Measurements from ENCODE around the gene RNF13. TPM values are rescaled to one million over a fixed set of nuclear protein-coding genes. Genes with fewer than 3 reads are reported as not detected.
"Not testable (repeated sequence)": the region's sequence is repeated elsewhere in the genome, so short reads cannot be mapped to it uniquely, and the experiment has no call there.

RNF13 gene
- total RNA-seq, 1 donor from 2014 or later, result 124 TPM

- FAIRE-seq, result no peak
- TF ChIP-seq CTCF (IDR thresholded peaks at IDR 0.05; ENCODE audit: insufficient read depth, low read length, severe bottlenecking), result peak; percentile 77
- no peaks in the 10 kb centered on the region for H3K27me3 ChIP-seq (ENCODE audit: control insufficient read depth, insufficient read depth, low read length)
- no peaks in the 10 kb centered on the region for H3K36me3 ChIP-seq (ENCODE audit: control insufficient read depth, insufficient read depth, low read length)
- no peak overlapping the region for H3K4me3 ChIP-seq (ENCODE audit: low read depth, low read length)
- DNase-seq (ENCODE audit: low read depth), result peak; percentile 51
Observed at GRCh38 chr3:149936812-149937230, 123.8 kb downstream of the RNF13 start.

- H3K27me3 ChIP-seq (ENCODE audit: control insufficient read depth, insufficient read depth, low read length); H3K4me3 ChIP-seq (ENCODE audit: low read depth, low read length); FAIRE-seq; DNase-seq (ENCODE audit: low read depth); H3K36me3 ChIP-seq (ENCODE audit: control insufficient read depth, insufficient read depth, low read length): not testable (repeated sequence)
Observed at GRCh38 chr3:149938392-149939055, 125.5 kb downstream of the RNF13 start.

DNA sequence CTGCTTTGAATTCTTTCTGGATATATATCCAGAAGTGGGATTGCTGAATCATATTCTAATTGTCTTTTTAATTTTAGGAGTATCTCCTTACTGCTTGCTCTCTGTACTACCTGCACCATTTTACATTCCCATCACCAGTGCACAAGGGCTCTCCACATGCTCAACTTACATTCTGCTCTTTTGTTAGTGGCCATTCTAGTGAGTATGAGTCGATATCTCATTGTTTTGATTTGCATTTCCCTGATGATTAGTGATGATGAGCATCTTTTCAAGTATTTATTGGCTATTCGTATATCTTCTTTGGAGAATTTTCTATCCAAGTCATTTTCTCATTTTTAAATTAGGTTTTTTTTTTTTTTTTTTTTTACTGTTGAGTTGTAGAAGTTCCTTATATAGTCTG, 128.2 kb downstream of the RNF13 start:
- TF ChIP-seq CTCF (IDR thresholded peaks at IDR 0.05; ENCODE audit: insufficient read depth, low read length, severe bottlenecking), result no peak
- Histone ChIP-seq H3K36me3 (ENCODE audit: control insufficient read depth, insufficient read depth, low read length) (no peaks in the 10 kb centered on the region), H3K27me3 (ENCODE audit: control insufficient read depth, insufficient read depth, low read length) (no peaks in the 10 kb centered on the region), H3K4me3 (ENCODE audit: low read depth, low read length) (no peak overlapping the region)
- no peak for DNase-seq (ENCODE audit: low read depth)
- no peak for FAIRE-seq

DNA sequence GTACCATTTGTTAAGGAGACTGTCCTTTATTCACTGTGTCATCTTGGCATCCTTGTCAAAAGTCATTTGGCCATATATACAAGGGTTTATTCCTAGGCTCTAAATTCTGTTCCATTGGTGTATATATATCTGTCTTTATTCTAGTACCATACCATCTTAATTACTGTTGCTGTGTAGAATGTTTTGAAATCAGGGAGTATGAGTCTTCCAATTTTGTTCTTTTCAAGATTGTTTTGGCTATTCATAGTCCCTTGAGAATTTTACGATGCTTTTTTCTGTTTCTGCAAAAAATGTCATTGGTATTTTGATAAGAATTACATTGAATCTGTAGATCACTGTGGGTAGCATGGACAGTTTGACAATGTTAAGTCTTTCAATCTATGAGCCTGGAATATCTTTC, 128.9 kb downstream of the RNF13 start:
- TF ChIP-seq CTCF (IDR thresholded peaks at IDR 0.05; ENCODE audit: insufficient read depth, low read length, severe bottlenecking), result no peak
- H3K36me3 ChIP-seq (ENCODE audit: control insufficient read depth, insufficient read depth, low read length), result no peaks in the 10 kb centered on the region
- H3K27me3 ChIP-seq (ENCODE audit: control insufficient read depth, insufficient read depth, low read length), result no peaks in the 10 kb centered on the region
- DNase-seq (ENCODE audit: low read depth) (no peak), FAIRE-seq (no peak)
- no peak overlapping the region for H3K4me3 ChIP-seq (ENCODE audit: low read depth, low read length)

DNA sequence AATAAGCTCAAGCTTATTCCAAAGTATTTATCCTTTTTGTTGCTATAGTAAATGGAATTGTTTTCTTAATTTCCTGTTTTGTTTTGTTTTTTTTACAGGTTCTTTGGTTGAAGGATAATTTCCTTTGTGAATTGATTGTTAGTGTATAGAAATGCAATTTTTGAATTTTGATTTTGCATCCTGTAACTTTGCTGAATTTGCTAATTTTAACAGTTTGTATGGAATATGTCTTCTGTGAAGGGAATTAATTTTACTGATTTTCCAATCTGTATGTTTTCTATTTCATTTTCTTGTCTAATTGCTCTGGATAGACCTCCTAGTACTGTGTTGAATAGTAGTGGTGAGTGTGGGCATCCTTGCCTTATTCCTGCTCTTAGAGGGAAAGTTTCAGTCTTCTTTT, 129.4 kb downstream of the RNF13 start:
- no peak for DNase-seq (ENCODE audit: low read depth)
- Histone ChIP-seq H3K36me3 (ENCODE audit: control insufficient read depth, insufficient read depth, low read length) (no peaks in the 10 kb centered on the region), H3K27me3 (ENCODE audit: control insufficient read depth, insufficient read depth, low read length) (no peaks in the 10 kb centered on the region), H3K4me3 (ENCODE audit: low read depth, low read length) (no peak overlapping the region)
- TF ChIP-seq CTCF (IDR thresholded peaks at IDR 0.05; ENCODE audit: insufficient read depth, low read length, severe bottlenecking), result no peak
- no peak for FAIRE-seq

DNA sequence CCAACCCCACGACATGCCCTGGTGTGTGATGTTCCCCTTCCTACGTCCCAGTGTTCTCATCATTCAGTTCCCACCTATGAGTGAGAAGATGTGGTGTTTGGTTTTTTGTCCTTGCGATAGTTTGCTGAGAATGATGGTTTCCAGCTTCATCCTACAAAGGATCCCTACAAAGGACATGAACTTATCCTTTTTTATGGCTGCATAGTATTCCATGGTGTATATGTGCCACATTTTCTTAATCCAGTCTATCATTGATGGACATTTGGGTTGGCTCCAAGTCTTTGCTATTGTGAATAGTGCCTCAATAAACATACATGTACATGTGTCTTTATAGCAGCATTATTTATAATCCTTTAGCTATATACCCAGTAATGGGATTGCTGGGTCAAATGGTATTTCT, 131.0 kb downstream of the RNF13 start:
- DNase-seq (ENCODE audit: low read depth); FAIRE-seq; H3K4me3 ChIP-seq (ENCODE audit: low read depth, low read length); H3K36me3 ChIP-seq (ENCODE audit: control insufficient read depth, insufficient read depth, low read length); H3K27me3 ChIP-seq (ENCODE audit: control insufficient read depth, insufficient read depth, low read length): not testable (repeated sequence)

- no peak for FAIRE-seq
- no peak overlapping the region for H3K4me3 ChIP-seq (ENCODE audit: low read depth, low read length)
- peaks cover 2% of the 10 kb centered on the region for H3K36me3 ChIP-seq (ENCODE audit: control insufficient read depth, insufficient read depth, low read length)
- no peak for TF ChIP-seq CTCF (IDR thresholded peaks at IDR 0.05; ENCODE audit: insufficient read depth, low read length, severe bottlenecking)
- DNase-seq (ENCODE audit: low read depth), result no peak
- no peaks in the 10 kb centered on the region for H3K27me3 ChIP-seq (ENCODE audit: control insufficient read depth, insufficient read depth, low read length)
Observed at GRCh38 chr3:149947231-149947630, 134.2 kb downstream of the RNF13 start.

Data from bronchial epithelial cell (primary cell).